ENCODE data around the gene SCAP. TPM values are rescaled to one million over a fixed set of nuclear protein-coding genes. Genes with fewer than 3 reads are reported as not detected.
A peak's percentile ranks its signal among the peaks of the same experiment; 100 is the strongest.

Gene SCAP
- total and polyA plus RNA-seq, 2 of the 13 experiments (the other 11 are each of a cell fraction or from before 2014, with no cell fraction given): 40.4 to 53.3 TPM

- TF ChIP-seq ZNF414 (CRISPR knock-in tag; IDR thresholded peaks at IDR 0.05) (peak; percentile 76; the same call in 1 of the 2 replicates), HNRNPH1 (optimal IDR thresholded peaks at IDR 0.05; ENCODE audit: low read depth, low read length) (no peak), KLF16 (CRISPR knock-in tag; IDR thresholded peaks at IDR 0.05) (peak; percentile 65 to 83; a peak in 2 of 4 replicates), ZNF639 (CRISPR knock-in tag; conservative IDR thresholded peaks at IDR 0.05) (no peak; the same call in 1 of the 2 replicates), NR2F2 (IDR thresholded peaks at IDR 0.05; ENCODE audit: borderline replicate concordance, low read depth) (no peak), ZBTB8A (CRISPR knock-in tag; IDR thresholded peaks at IDR 0.05; ENCODE audit: borderline replicate concordance, low read depth) (0 out of 2 replicates have a peak, but pooled peaks have one; percentile 80), MTF2 (CRISPR knock-in tag; IDR thresholded peaks at IDR 0.05; ENCODE audit: borderline replicate concordance) (no peak), ZNF652 (CRISPR knock-in tag; IDR thresholded peaks at IDR 0.05; ENCODE audit: borderline replicate concordance, low read depth) (no peak; the same call in 1 of the 2 replicates), ZNF75D (CRISPR knock-in tag; IDR thresholded peaks at IDR 0.05; ENCODE audit: borderline replicate concordance) (no peak), RBFOX2 (IDR thresholded peaks at IDR 0.05; ENCODE audit: low read depth, low read length) (peak; percentile 93), MAZ (IDR thresholded peaks at IDR 0.05; ENCODE audit: borderline replicate concordance, low read depth, low read length) (peak; percentile 80), MAZ (CRISPR knock-in tag; IDR thresholded peaks at IDR 0.05; ENCODE audit: low read depth) (peak; percentile 82), HMGXB3 (CRISPR knock-in tag; IDR thresholded peaks at IDR 0.05; ENCODE audit: borderline replicate concordance) (no peak; the same call in 1 of the 2 replicates), ZNF672 (CRISPR knock-in tag; IDR thresholded peaks at IDR 0.05) (no peak), NFAT5 (CRISPR knock-in tag; IDR thresholded peaks at IDR 0.05) (no peak), ZNF550 (CRISPR knock-in tag; IDR thresholded peaks at IDR 0.05; ENCODE audit: borderline replicate concordance) (peak; percentile 39; the same call in 1 of the 2 replicates), ATAD3A (CRISPR knock-in tag; IDR thresholded peaks at IDR 0.05) (no peak)
Measured at GRCh38 chr3:47380601-47381316, 95.0 kb downstream of the SCAP start, which contains the start of gene PTPN23 (continued).

Data from HepG2 (cell line).